Immature natural killer cell (primary cell): ENCODE data around the gene PNMA8C. TPM values are rescaled to one million over a fixed set of nuclear protein-coding genes. Genes with fewer than 3 reads are reported as not detected.
A peak's percentile ranks its signal among the peaks of the same experiment; 100 is the strongest.

Source experiments
- DNase-seq, 3 donors: peaks; one replicate each; pipeline ENCODE4 v3.0.0; 2022; ENCODE audit warnings: mixed read lengths in 1 of 3
- H3K27ac Mint-ChIP-seq, 6 donors: one replicate each; pipeline ENCODE4 v1.8.0; 2020; ENCODE audit warnings: mixed read lengths in 6 of 6, mild to moderate bottlenecking in 5 of 6, inconsistent platforms in 4 of 6, moderate library complexity in 3 of 6
- H3K27me3 Mint-ChIP-seq, 3 donors: one replicate each; pipeline ENCODE4 v1.8.0; 2020 to 2021; ENCODE audit warnings: low read depth in 3 of 3, mild to moderate bottlenecking in 3 of 3, mixed read lengths in 3 of 3, moderate library complexity in 3 of 3, inconsistent platforms in 1 of 3
- H3K36me3 Mint-ChIP-seq, 3 donors: one replicate each; pipeline ENCODE4 v1.8.0; 2020; ENCODE audit warnings: mixed read lengths in 3 of 3, inconsistent platforms in 2 of 3, mild to moderate bottlenecking in 2 of 3
- H3K4me1 Mint-ChIP-seq, 2 donors: one replicate each; pipeline ENCODE4 v1.8.0; 2020; ENCODE audit warnings: inconsistent platforms in 2 of 2, mild to moderate bottlenecking in 2 of 2, mixed read lengths in 2 of 2, moderate library complexity in 1 of 2
- H3K4me3 Mint-ChIP-seq, 5 donors: one replicate each; pipeline ENCODE4 v1.8.0; 2020; ENCODE audit warnings: mild to moderate bottlenecking in 5 of 5, mixed read lengths in 5 of 5, inconsistent platforms in 3 of 5, moderate library complexity in 3 of 5
- H3K9me3 Mint-ChIP-seq, 6 donors: one replicate each; pipeline ENCODE4 v1.8.0; 2020; ENCODE audit warnings: mild to moderate bottlenecking in 6 of 6, mixed read lengths in 6 of 6, inconsistent platforms in 4 of 6, moderate library complexity in 3 of 6
- polyA plus RNA-seq, 3 donors: library from polyadenylated mRNA; unstranded; fragments of 300-500 nt; fragmentation: Illumina TruSeq; gene quantifications; one replicate each; pipeline ENCODE4 v1.2.3, GENCODE V29; 2021

PNMA8C gene
- polyA plus RNA-seq = under 1 TPM in 1 of 3 donors, not detected in 2; 0.04 TPM

DNA sequence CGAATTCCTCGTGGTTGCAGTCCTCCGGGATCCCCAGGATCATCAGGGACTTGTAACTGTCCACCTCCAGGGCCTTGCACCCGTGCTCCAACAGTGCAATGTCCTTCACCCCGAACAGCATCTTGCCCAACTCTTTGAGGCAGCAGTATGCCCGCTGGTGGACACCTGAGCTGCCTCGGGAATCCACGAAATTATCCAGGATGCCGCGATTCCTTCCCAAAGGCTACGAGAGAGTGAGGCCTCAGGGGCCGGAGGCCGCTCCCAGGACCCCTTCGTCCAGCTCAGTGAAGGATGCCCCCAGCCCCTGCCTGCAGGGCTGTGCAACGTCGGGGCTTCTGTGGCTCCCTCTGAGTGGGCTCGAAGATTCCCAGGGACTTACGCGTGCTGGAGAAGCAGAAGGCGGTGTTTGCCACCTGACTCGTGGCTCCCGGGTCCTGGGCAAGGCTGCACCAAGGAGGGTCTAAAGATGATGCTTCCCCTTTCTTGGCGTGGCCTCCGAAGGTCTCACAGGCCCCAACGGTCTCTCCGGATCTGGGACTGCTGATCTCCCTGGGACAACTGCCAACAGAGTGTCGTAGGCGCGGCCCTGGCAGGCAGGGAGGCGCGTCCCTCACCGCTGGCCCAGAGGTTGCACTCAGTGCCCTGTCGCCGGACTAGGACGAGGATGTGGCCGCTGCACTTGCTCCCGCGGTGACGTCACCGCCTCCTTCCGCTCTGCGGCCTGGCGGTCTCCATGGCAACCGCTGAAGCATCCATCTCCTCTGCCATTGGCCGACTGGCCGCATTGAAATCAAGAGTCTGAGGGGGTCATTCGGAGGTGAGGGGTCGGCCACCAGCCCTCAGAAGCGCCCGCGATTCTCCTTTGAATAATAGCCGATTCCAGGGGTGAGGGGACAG lies at the start of gene PNMA8C:
Gene PNMA8C (minus strand): TSS at position 698 of the 897 bp plus-strand sequence. CDS start 577 bp downstream, at position 121.
- Mint-ChIP-seq H3K27ac (peak within 1 kb of the TSS; percentile 29 to 94 (median 84)), H3K36me3 (peaks cover 0 to 4% (median 0%) of the 10 kb centered on the region in 3 donors), H3K4me3 (peak within 1 kb of the TSS; percentile 74 to 87 (median 81)), H3K9me3 (no peaks in the 10 kb centered on the region), H3K27me3 (peaks cover 24 to 37% (median 30%) of the 10 kb centered on the region in 3 donors), H3K4me1 (peaks cover 25 to 31% of the 10 kb centered on the region in 2 donors)
- peak; percentile 72 to 78 (median 76) for DNase-seq

DNA sequence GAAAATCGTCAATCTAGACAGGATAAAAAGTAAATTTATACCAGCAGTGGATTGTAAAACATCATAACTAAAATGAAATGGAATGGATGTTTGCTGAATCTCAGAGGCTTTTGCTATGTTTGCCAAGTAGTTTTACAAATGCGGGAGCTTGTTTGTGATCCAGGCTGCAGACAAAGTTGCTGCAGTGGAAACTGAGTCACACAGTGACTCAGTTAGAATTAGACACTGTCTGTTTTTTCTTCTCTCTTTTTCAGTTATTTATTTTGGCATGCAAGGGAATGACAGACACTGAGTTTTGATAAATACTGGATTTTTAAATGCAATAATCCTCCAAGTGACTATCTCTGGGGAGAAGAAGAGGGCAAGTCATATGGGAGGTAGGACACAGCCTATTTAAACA lies 47.2 kb upstream of the PNMA8C start:
- Mint-ChIP-seq H3K4me3 (no peak overlapping the region), H3K4me1 (no peaks in the 10 kb centered on the region), H3K9me3 (no peaks in the 10 kb centered on the region), H3K27ac (no peak overlapping the region), H3K27me3 (peaks cover 14 to 19% (median 17%) of the 10 kb centered on the region in 3 donors), H3K36me3 (no peaks in the 10 kb centered on the region)
- no peak for DNase-seq

DNA sequence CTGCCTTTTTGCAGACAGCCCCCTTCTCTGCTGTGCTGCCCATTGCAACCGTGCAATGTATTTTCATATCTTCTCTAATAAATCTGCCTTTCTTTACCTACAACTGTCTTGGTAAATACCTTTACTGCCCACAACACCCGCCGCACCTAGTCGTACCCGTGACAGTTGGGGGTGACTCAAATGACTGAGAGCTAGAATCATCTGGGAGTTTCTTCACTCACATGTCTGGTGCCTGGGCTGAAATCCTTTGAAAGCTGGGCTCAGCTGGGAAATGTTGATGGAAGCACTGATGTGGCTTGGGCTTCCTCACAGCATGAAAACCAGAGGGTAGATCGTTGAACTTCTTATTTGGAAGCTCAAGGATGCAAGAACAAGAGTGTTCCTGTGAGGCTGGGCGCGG lies 45.5 kb upstream of the PNMA8C start:
- Mint-ChIP-seq H3K4me1 (no peaks in the 10 kb centered on the region), H3K4me3 (no peak overlapping the region), H3K36me3 (no peaks in the 10 kb centered on the region), H3K27ac (no peak overlapping the region), H3K9me3 (no peaks in the 10 kb centered on the region), H3K27me3 (peaks cover 17 to 23% (median 18%) of the 10 kb centered on the region in 3 donors)
- no peak for DNase-seq

DNA sequence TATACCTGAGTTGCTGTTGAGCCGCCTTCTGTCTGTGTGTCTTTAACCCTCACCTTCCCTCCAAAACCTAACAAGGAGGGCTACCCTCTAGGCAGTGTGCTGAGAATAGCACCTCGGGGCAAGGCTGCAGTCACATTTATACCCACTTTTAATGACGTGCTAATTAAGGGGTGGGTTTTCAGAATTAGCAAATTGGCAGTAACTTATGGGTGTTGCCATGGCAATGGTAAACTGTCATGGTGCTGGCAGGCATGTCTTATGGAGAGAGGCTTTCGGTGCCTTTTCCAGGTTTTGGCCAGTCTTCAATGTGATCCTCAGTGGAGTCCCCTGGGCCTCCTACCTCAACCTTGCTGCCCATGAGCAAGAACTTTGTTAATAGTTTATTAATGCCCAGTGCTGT lies 43.9 kb upstream of the PNMA8C start:
- Mint-ChIP-seq H3K4me1 (no peaks in the 10 kb centered on the region), H3K4me3 (no peak overlapping the region), H3K27ac (no peak overlapping the region), H3K9me3 (no peaks in the 10 kb centered on the region), H3K27me3 (peaks cover 17 to 21% (median 19%) of the 10 kb centered on the region in 3 donors), H3K36me3 (no peaks in the 10 kb centered on the region)
- DNase-seq = no peak

DNA sequence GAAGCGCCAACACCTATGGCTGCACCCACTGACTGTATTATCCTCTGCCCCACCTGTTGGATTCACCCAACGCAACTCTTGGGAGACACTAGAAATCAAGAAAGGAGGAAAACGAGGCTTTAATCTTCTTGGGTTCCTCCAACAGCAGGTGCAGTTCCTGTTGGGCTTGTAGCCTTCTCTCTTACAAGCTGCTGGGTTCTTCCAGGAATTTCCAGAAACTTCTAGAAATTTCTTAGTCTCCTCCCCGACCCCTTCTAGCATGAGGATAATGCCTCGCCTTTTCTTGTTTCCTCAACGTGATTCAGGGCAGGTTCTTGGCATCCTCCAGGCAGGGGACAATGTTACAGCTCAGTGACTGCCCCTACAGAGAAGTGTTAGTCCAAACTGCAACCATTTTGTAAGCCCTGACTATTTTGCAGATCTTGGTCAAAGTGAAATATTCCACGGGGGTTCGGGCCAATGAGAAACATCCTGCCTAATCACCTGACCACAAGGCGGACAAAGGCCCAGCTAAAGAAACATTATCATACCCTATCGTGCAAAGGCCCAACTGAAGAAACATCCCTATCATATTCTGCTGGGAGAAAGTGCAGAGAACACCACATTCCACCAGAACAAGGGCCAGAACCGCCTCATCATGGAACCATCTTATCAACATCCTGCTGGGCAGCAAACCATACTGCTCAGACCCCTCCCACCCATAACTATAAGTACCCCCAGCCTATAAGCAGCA lies 43.2 kb upstream of the PNMA8C start:
- Mint-ChIP-seq H3K36me3 (no peaks in the 10 kb centered on the region), H3K9me3 (no peaks in the 10 kb centered on the region), H3K4me1 (no peaks in the 10 kb centered on the region), H3K4me3 (no peak overlapping the region), H3K27me3 (peaks cover 16 to 19% (median 19%) of the 10 kb centered on the region in 3 donors), H3K27ac (no peak overlapping the region)
- no peak for DNase-seq

DNA sequence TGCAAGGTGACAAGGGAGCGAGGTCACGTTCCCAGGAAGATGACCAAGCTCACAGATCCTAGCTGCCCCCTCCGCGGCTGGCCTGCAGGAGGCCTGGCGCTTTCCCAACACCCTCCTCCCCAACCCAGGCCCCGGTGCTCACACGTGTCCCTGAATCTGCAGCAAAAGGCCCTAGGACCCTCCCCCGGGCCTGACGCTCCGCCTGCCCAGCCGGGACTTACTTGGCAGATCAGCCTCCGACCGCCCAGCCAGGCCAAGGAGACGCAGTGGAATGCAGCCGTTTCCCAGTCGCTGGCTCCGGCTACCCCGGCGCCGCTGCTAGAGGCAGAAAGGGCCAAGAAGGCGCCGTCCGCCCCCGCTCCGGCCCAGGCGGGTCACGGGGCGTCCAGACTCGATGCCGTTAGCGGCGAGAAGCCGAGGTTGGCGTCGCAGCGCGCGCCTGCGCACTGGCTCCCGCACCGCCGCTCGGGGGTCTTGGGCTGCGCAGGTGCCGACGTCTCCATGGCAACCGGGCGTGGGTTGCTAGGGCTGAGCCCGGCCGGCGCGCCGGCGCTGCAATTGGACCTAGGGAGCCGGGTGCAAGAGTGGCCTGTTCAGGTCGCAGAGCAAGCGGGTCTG lies 42.5 kb upstream of the PNMA8C start, which contains the start of gene PNMA8A:
Gene PNMA8A (minus strand): TSS at position 448 of the 618 bp plus-strand sequence. CDS start 528 bp downstream, outside the sequence.
- H3K27me3 Mint-ChIP-seq = peaks cover 16 to 20% (median 19%) of the 10 kb centered on the region in 3 donors
- H3K36me3 Mint-ChIP-seq = no peaks in the 10 kb centered on the region
- H3K9me3 Mint-ChIP-seq = no peaks in the 10 kb centered on the region
- DNase-seq = no peak
- H3K4me3 Mint-ChIP-seq = no peak within 1 kb of the TSS
- H3K4me1 Mint-ChIP-seq = no peaks in the 10 kb centered on the region
- H3K27ac Mint-ChIP-seq = no peak within 1 kb of the TSS

DNA sequence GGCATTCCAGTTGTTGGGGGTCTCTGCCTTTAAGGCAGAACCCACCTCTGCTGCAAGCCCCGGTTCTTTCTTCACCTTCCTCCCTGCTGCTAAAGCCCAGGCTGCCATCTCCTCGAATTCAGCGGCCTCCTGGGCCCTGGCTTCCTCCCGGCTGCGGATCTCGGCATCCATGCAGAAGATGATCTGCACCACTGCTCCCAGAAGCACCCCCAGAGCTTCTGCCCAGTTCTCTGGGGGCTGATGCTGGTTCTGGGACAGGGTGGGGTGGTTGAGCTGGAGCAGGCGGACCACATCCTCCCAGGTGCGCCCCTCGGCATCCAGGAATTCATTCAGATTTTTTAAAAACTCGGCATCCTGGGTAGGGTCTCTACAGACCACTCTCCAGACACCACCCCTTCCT lies 41.6 kb upstream of the PNMA8C start:
- no peak overlapping the region for H3K4me3 Mint-ChIP-seq
- no peaks in the 10 kb centered on the region for H3K4me1 Mint-ChIP-seq
- H3K27ac Mint-ChIP-seq = no peak overlapping the region

DNA sequence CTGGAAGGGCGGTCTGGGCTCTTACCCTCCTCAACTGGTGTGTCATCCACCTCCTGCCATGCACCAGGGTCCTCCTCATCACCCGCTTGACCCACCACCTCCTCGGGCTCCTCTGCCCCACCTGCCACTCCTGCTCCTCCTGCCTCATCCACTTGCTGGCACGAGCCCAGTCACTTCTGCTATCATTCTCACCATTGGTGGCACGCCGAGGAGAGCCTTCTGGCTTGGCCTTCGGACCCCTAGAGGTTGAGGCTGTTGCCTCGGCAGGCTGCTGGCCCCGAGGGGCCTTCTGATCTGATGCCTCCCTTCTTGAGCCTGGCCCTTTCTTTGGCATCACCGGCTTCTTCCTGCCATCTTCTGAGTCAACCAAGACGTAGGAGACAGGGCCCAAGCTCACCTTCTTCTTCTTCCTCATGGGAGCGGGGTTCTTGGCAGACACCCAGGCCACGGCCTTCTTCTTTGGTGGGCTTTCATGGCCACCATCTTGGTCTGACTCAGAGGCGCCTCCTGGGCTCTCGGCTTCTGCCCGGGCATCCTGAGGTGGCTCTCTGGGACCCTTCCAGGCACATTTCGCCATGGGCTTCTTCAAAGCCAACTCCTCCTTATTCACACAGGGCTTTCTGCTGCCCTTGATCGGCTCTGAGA lies 40.9 kb upstream of the PNMA8C start:
- DNase-seq = no peak
- Mint-ChIP-seq H3K27ac (no peak overlapping the region), H3K27me3 (peaks cover 16 to 22% (median 20%) of the 10 kb centered on the region in 3 donors), H3K4me1 (no peaks in the 10 kb centered on the region), H3K4me3 (no peak overlapping the region), H3K36me3 (no peaks in the 10 kb centered on the region), H3K9me3 (no peaks in the 10 kb centered on the region)

More for the DNA sequence above, 41.6 kb upstream of the PNMA8C start:
- Mint-ChIP-seq H3K36me3 (no peaks in the 10 kb centered on the region), H3K9me3 (no peaks in the 10 kb centered on the region), H3K27me3 (peaks cover 16 to 20% (median 19%) of the 10 kb centered on the region in 3 donors)
- DNase-seq = no peak

DNA sequence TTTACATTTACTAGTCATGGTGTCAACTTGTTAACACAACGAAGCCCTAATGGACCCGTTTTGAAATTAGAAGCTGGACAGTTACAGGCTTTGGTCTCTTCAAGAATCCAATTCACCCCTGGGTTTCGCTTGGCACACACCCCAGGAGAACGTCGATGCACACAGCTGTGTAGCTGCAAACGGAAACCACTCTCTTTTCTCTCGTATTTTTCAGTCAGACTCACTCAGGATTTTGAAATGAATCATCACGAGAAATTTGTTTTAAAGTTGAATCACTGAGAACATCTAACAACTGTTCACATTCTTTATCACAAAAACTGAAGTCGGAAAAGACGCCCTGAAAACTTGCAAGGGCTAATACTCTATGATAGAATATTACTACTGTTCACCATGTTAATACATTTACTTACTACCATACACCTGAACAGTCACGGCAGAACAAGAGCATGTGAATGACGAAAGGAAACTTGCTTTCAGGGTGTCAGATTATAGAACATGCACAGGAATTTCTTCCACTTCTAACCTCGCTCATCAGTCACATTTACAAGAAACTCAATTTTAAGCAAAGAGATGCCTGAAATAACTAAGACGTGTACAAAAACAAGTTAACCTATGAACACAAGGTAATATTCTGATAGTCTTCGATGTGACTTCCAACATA lies 37.9 kb upstream of the PNMA8C start:
- H3K9me3 Mint-ChIP-seq = no peaks in the 10 kb centered on the region
- H3K4me3 Mint-ChIP-seq = no peak overlapping the region
- H3K36me3 Mint-ChIP-seq = no peaks in the 10 kb centered on the region
- H3K27ac Mint-ChIP-seq = no peak overlapping the region
- DNase-seq = no peak
- H3K27me3 Mint-ChIP-seq = peaks cover 9 to 13% (median 10%) of the 10 kb centered on the region in 3 donors
- H3K4me1 Mint-ChIP-seq = no peaks in the 10 kb centered on the region

DNA sequence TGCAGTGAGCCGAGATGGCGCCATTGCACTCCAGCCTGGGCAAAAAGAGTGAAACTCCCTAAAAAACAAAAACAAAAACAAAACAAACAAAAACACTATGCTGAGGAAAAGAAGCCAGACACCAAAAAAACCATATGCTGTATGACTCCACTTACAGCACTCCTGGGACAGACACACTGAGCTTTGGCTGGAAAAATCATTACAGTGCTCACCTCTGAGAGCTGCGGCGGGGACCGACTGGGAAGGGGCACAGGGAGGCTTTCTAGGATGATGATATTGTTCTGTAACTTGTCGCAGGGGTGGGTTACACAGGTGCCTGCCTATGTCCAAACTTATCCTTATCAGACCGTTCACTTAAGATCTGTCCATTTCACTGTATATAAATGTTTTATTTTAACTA lies 34.8 kb upstream of the PNMA8C start:
- Mint-ChIP-seq H3K36me3 (no peaks in the 10 kb centered on the region), H3K4me3 (no peak overlapping the region), H3K9me3 (no peaks in the 10 kb centered on the region), H3K4me1 (no peaks in the 10 kb centered on the region), H3K27me3 (peaks cover 3 to 10% (median 10%) of the 10 kb centered on the region in 3 donors), H3K27ac (no peak overlapping the region)
- DNase-seq = no peak

DNA sequence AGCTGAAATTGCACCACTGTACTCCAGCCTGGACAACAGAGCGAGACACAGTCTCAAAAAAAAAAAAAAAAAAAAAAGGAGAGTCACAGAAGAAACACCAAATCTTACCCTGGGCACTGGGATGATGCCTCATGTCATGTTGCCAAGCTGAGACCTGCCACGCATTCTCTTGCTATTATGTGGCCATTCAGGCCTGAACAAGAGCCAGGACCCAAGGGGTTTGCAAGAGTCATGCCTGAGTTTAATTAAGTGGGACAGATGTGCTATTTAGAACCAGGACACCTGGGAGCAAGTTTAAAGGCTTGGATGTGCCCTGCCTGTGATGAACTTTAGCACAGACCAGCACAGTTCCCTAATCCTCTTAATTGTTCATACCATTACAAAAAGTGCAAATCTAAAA lies 32.8 kb upstream of the PNMA8C start:
- H3K27me3 Mint-ChIP-seq = peaks cover 4 to 8% (median 6%) of the 10 kb centered on the region in 3 donors

DNA sequence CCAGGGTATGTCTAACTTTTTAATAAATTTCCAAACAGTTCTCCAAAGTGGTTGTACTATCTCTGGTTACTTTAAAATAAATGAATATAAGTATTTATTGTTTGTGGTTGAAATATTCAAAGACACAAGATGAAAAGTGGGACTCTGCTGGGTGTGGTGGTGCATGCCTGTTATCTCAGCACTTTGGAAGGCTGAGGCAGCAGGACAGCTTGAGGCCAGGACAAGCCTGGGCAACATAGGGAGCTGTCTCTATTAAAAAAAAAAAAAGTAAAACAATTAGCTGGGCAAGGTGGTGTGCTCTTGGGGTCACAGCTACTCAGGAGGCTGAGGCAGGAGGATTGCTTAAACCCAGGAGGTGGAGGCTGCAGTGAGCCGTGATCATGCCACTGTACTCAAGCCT lies 32.2 kb upstream of the PNMA8C start:
- Mint-ChIP-seq H3K4me1 (no peaks in the 10 kb centered on the region), H3K9me3 (no peaks in the 10 kb centered on the region), H3K27me3 (peaks cover 4 to 8% (median 6%) of the 10 kb centered on the region in 3 donors), H3K4me3 (no peak overlapping the region), H3K27ac (no peak overlapping the region), H3K36me3 (no peaks in the 10 kb centered on the region)
- no peak for DNase-seq

More for the DNA sequence above, 32.8 kb upstream of the PNMA8C start:
- Mint-ChIP-seq H3K4me3 (no peak overlapping the region), H3K27ac (no peak overlapping the region), H3K4me1 (no peaks in the 10 kb centered on the region), H3K36me3 (no peaks in the 10 kb centered on the region), H3K9me3 (no peaks in the 10 kb centered on the region)
- no peak for DNase-seq

DNA sequence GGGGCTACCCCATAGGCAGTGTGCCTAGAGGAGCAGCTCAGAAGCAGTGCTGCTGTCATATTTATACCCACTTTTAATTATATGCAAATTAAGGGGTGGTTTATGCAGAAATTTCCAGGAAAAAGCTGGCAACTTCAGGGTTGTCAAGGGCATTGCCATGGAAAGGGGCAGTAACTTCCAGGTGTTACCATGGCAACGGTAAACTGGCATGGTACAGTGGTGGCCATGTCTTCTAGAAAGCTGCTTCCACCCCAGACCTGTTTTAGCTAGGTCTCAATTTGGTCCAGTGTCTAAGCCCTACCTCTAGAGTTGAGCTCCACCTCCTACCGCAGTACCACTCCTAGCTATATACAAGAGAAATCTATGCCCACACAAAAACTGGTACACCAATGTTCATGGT lies 31.3 kb upstream of the PNMA8C start:
- no peaks in the 10 kb centered on the region for H3K4me1 Mint-ChIP-seq
- H3K9me3 Mint-ChIP-seq = no peaks in the 10 kb centered on the region
- no peak overlapping the region for H3K27ac Mint-ChIP-seq
- peaks cover 4 to 8% (median 6%) of the 10 kb centered on the region in 3 donors for H3K27me3 Mint-ChIP-seq
- no peaks in the 10 kb centered on the region for H3K36me3 Mint-ChIP-seq
- no peak for DNase-seq
- H3K4me3 Mint-ChIP-seq = no peak overlapping the region
